ENCODE results near the gene RHOT2. TPM values are rescaled to one million over a fixed set of nuclear protein-coding genes. Genes with fewer than 3 reads are reported as not detected.

RHOT2 gene
- total and polyA plus RNA-seq, 2 donors (not counting 3 experiments of a cell fraction or from before 2014, with no cell fraction given) = 106 to 139 TPM

GRCh38 chr16:714079-714478 is 46.1 kb downstream of the RHOT2 start:
- Histone ChIP-seq H3K27me3 (ENCODE audit: control insufficient read depth in 2 of 2, insufficient read depth in 2 of 2, low read length in 2 of 2) (no peaks in the 10 kb centered on the region), H3K36me3 (ENCODE audit: control insufficient read depth in 2 of 2, extremely low read depth in 1 of 2, insufficient read depth in 2 of 2, low read length in 2 of 2) (no peaks in the 10 kb centered on the region), H3K9me3 (replicated peaks; ENCODE audit: control insufficient read depth, insufficient read depth, low read length) (no peaks in the 10 kb centered on the region), H2AFZ (ENCODE audit: low read depth, low read length) (no peak overlapping the region), H3K79me2 (ENCODE audit: control insufficient read depth, insufficient read depth, low read length) (no peaks in the 10 kb centered on the region), H3K4me1 (ENCODE audit: control insufficient read depth, extremely low read depth, insufficient read depth, low read length) (peaks cover 10% of the 10 kb centered on the region), H3K4me2 (ENCODE audit: insufficient read depth, low read length) (no peak overlapping the region), H3K4me3 (replicated peaks in 1 of 3; ENCODE audit: insufficient read depth in 1 of 3, low read depth in 1 of 3, low read length in 3 of 3) (no peak overlapping the region), H4K20me1 (replicated peaks; ENCODE audit: control insufficient read depth, extremely low read depth, insufficient read depth, low read length) (no peaks in the 10 kb centered on the region), H3K9ac (replicated peaks; ENCODE audit: extremely low read depth, insufficient read depth, low read length) (no peak overlapping the region), H3K9me1 (replicated peaks; ENCODE audit: control insufficient read depth, extremely low read depth, insufficient read depth, low read length) (no peaks in the 10 kb centered on the region), H3K27ac (ENCODE audit: insufficient read depth, low read depth, low read length) (no peak overlapping the region)
- FAIRE-seq (no peak), DNase-seq (ENCODE audit: low read depth, low spot score) (no peak)
- BruUV-seq (replicated peaks) = no TSS peak
- POLR2A ChIA-PET = no interaction called here
- CTCF ChIA-PET = interaction anchor here (3.0 kb wide), 1 partner anchor 71 kb away, joined by 67 read pairs; no protein-coding TSS in a partner anchor
- TF ChIP-seq POLR2AphosphoS5 (IDR thresholded peaks at IDR 0.05; ENCODE audit: insufficient read depth, low read depth, low read length) (no peak), JUN (IDR thresholded peaks at IDR 0.05; ENCODE audit: borderline replicate concordance, insufficient read depth, insufficient read length, low read depth) (no peak), POLR2A (IDR thresholded peaks at IDR 0.05; ENCODE audit: low read depth, low read length) (no peak), FOS (IDR thresholded peaks at IDR 0.05; ENCODE audit: borderline replicate concordance, insufficient read depth, low read length) (no peak), EZH2 (IDR thresholded peaks at IDR 0.05; ENCODE audit: borderline replicate concordance, low read depth, low read length, severe bottlenecking) (no peak), MAX (IDR thresholded peaks at IDR 0.05; ENCODE audit: insufficient read depth, insufficient read length) (no peak), CTCF (IDR thresholded peaks at IDR 0.05; ENCODE audit: extremely low read depth in 1 of 2, insufficient read depth in 1 of 2, low read depth in 1 of 2, low read length in 2 of 2) (no peak), GATA2 (IDR thresholded peaks at IDR 0.05; ENCODE audit: insufficient read depth, insufficient read length, low read depth, low read length) (no peak)
- intact Hi-C loops (cut with micrococcal nuclease) (loop anchor here (2.0 kb wide), 1 partner anchor 15 kb away; no protein-coding TSS in a partner anchor), dilution Hi-C loops (cut with MboI; ENCODE audit: extremely low pct_ligation_motif_present, low sequenced_read_pairs) (no loop called here)

Measured in endothelial cell of umbilical vein (primary cell).